Inferior parietal cortex (tissue), 1 donor: ENCODE measurements around the gene SPTB.

Experiments
- DNase-seq: peaks from one replicate; pipeline ENCODE4 v3.0.0-alpha.2; 2016; ENCODE audit errors: extremely low spot score

SPTB gene

GRCh38 chr14:64711039-64711438 lies 168.7 kb downstream of the SPTB start:
- no peak for DNase-seq

DNA sequence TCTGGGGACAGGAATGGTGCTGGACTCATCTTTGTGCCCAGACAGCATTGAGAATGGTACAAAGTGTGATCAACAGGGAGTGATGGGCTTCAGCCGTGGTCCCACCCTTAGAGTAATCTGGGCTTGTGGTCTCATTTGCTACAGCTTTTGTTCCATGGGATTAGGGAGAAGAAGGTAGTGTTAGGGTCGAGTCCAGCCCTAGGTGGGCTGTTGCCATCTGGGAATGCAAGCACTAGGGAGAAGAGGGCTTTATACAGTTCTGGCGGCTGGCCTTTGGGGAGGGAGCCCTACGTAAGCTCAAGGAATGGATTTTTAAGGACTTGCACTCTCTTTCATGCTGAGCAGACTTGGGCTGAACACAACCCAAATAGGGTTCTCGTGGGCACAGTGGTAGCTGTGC lies 170.6 kb downstream of the SPTB start:
- DNase-seq: no peak

DNA sequence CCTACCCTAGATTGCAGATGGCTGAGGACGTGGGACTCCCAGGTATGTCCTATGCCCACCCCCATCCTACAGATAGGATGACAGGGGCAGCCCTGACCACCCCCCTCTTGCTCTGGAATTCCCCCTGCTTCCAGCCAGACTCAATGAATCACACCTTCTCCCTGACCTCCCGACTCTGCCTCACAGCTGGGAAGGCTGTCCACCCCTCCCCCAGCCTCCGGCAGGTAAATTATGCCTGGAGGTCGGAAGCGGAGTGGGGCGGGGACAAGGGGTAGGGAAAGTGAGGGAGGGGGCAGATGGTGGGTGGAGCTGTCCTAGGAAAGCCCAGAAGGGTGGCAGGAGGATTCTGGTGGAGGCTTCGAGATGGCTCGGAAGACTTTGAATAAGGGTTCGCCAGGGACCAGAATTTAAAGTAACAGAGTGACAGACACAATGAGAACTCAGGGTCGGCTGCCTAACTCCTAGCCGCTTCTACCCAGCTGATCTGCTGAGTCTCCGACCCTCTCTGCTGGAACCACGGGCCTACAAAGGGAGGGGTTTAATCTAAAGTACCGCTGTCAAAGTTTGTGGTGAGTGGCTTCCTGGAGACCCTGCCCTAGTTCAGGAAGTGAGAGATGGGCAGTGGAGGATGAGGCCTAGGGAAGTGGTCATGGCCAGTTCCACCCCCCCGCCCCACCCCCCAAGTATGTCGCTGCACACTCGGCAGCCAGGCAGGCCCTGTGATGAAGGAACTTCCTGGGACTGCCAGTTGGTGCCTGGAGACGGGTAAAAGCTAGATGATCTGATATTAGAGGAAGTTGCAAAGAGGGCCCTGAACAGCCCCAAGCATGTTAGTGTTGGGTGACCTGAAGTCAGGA lies 171.3 kb downstream of the SPTB start:
- DNase-seq: no peak

DNA sequence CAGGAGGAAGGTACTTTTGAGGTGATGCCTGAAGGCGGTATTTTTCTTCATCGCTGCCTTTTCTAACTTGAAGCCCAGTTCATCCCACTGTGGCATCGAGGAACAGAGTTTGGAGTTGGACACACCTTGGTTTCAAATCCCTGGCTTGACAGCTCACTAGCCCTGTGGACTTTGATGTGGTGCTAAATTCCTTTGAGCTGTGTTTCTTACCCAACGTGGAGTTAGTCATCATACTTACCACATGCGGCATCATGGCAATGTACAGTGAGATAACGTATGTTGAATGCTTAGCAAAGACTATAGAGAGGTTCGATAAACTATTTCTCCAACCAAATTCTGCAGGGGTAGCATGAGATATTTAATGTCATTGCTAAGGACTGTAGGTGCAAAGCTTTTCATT lies 172.0 kb downstream of the SPTB start:
- DNase-seq: no peak

DNA sequence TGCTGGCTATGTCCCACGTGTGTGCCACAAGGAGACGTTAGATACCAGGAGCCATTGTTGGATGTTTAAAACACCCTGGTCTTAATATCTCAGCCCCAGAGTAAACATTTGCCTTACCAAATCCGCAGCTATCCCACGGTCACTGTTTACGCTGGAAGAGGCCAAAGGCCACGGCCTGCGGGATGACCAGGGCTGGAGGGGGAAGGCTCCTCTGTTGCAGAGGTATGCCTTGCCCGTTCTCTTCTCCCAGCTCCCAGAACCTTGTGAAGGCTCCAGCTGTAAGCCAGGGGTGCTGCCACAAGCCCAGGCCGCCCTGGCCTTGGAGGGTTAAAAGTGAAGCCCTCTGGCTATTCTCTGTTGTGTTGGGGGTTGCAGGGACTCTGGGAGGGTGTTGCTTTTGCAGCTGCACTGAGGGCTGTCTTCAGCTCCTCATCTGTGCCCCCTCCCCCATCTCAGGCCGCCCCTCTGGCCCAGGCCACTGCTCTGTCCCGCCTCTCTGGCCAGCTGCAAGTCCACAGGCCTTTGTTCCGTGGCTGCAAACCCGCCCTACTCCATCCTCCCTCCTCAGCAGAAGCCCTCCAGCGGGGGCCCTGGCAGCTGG lies 173.0 kb downstream of the SPTB start:
- DNase-seq: peak; percentile 56

DNA sequence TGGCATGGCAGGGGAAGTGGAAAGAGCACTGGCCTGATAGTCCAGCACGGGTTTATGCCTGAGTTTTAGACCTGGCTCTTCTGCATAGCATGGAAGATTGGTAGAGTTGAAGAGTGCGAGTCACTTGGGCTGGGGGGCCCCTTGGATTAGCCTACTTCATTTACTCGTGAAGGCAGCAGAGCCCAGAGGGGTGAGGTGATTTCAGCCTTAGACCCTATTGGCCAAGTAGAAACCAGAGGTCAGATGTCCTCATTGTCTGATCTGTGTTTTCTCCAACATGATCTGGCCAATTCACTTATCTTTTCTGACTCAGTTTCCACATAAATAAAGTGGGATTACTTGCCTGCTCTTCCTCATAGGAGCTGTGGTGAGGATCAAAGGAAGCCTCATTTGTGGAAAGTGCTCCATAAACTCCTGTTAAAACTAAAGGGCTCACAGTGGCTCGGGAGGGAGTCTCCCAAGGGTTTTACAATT lies 173.6 kb downstream of the SPTB start:
- no peak for DNase-seq

DNA sequence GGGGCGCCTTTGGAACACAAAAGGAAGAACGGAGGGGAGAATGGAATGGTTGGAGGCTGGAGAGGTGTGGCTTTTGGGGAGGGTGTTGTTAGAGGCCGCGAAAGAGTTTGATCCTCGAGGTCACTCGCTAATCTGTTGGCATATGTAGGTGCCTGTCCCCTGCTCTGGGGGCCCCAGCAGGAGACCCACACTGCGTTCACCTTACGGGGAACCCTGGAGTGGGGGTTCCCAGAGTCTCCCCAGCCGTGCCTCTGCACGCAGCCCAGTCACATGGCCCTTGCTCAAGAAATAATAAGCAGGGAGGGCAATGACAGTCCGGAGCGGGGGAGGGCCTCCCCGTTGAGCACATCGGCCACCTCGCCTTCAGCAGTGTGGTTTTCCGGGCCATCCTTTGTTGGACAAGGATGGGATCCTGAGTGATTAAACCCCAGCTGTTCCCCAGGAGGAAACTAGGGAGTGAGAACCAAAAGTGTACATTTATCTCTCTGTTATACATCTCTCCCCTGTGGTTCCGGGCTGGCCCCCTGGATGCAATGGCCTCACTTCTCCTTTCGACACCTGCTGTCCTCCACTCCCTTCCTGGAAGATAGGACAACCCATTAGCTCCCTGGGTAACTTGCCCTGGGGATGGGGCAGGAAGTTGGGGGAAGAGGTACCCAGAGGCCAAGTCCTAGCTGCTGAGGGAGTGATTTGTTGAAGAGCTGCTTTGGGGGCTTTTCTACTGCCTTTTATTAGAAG lies 174.2 kb downstream of the SPTB start:
- DNase-seq: no peak

DNA sequence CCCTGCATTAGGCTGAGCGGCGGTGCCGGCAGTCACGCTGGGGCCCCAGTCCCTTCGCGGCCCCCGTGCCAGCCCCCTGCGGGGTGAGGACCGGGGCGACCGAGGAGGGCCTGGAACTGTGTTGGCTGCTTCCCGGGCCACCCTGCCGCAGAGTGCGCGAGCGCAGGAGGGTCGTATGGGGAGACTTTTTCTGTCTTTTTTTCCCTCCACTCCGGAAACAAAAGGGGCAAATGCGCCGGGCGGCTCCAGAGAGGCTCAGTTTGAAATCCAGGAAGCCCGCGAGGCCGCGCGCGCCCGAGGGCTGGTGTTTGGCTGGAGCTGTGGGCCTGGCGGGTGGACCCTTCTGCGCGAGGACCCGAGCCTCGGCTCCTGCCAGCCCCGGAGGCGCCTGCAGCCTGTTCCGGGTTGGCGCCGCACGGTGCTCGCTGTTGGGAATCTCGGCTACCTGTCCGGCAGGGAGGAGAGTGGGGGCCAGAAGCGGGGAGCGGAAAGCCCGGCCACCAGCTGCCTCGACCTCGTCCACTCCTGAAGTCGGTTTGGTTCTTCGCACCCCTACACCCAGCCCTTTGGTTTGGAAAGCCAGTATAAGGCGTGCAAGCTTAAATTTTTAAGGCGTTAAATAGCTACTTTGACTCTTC lies 174.8 kb downstream of the SPTB start:
- no peak for DNase-seq

- peak; percentile 64 for DNase-seq
These were observed 175.5 kb downstream of the SPTB start, which contains the start of gene PLEKHG3 for GRCh38 chr14:64704143-64704742. PLEKHG3 (plus strand) TSS chr14:64704424; CDS start chr14:64727632, 23,208 bp downstream.

- DNase-seq: no peak
These were observed 176.1 kb downstream of the SPTB start for GRCh38 chr14:64703395-64704142.

- DNase-seq: no peak
These were observed 177.0 kb downstream of the SPTB start for GRCh38 chr14:64702493-64703394.

- DNase-seq: peak; percentile 60
These were observed 178.0 kb downstream of the SPTB start for GRCh38 chr14:64701660-64702059.

GRCh38 chr14:64700894-64701293 lies 178.8 kb downstream of the SPTB start:
- no peak for DNase-seq

- DNase-seq: no peak
These were observed 179.4 kb downstream of the SPTB start for GRCh38 chr14:64700290-64700689.

DNA sequence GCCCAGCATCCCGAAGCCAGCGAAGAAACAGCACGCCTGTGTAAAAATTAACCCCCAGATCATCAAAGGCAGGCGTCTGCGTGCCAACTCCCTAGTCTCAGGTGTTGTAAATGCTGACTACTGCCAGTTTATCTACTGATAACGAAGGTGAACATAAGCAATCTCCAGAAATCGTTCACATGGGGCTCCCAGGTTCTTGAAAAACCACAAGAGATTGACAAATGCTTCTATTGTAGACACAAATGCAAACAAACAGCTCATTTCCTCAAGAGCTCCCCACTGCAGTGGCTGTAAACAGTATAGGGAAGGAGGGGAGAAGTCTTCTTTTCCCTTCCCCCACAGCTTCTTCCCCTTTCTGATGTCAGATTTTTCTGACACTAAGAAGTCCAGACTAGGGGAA lies 180.8 kb downstream of the SPTB start:
- DNase-seq: no peak

DNA sequence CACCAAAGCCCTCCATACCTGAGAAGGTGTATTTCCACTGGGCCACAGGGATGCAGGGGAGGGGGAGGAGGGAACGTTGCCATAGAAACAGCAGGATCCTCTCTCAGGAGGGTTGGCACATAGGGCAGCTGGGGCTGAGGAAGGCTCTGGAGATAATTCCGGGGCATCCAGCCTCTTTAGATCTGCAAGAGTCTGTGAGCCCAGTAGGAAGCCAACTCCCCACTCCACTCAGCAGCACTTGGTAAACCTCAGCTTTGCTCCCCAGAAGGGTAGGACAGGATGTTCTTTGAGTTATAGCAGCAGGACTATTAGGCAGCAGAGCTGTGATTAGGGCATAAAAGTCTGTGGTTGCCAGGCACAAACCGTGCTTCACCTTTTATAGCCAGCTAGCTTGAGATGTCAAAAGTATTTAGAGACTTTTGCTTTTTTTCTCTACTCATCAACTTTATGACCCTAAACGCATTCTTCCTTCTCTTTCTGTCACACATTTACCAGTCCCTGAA lies 183.3 kb downstream of the SPTB start:
- no peak for DNase-seq
